ENCODE data around the gene UNC5C. TPM values are rescaled to one million over a fixed set of nuclear protein-coding genes. Genes with fewer than 3 reads are reported as not detected.

The UNC5C gene
- total RNA-seq, 1 donor from 2014 or later, result not detected

DNA sequence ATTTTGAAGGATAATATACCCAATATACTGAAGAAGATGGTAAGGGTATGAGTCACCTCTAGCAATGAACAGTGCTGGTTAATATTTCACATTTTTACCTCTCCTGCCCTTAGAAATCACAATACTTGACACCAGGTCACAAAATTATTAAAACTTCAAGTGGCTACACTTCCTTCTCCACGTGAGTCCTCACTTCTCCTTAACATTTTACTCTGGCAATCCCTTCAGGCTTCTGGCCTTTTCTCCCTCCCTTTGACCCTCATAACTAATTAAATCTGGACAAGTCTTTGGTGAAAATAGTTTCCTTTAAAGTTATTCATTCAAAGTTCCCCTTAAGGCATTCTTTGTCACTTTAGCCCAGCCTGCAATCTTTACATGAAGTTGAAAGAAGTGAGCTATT, 190.4 kb downstream of the UNC5C start:
- POLR2A ChIA-PET, result no interaction called here

DNA sequence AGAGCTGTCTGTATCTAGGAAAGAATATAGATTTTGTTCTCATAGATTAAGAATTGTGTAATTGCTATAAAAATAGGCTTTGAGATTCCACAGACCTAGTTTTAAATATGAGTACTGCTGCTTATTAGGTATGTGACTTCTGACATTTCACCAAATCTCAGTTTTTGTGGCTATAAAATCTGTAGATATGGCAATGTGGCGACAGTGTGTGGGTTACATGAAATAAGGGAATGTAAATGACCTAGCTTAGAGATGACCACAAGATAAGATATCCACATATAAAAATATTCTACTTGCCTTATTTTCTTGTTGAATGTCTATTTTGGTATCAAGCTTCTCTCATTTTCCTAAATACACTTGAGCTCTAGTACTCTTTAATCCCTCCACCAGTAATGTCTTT, 193.8 kb downstream of the UNC5C start:
- CTCF ChIA-PET, result no interaction called here
- POLR2A ChIA-PET, result no interaction called here
- DNase-seq, result no peak
- Mint-ChIP-seq H3K36me3 (ENCODE audit: low read depth) (no peaks in the 10 kb centered on the region), H3K4me1 (no peaks in the 10 kb centered on the region), H3K27ac (no peak overlapping the region), H3K9me3 (no peaks in the 10 kb centered on the region), H3K27me3 (no peaks in the 10 kb centered on the region), H3K4me3 (no peak overlapping the region)
- intact Hi-C loops (cut with micrococcal nuclease), result no loop called here
- TF ChIP-seq, protein P1, sequence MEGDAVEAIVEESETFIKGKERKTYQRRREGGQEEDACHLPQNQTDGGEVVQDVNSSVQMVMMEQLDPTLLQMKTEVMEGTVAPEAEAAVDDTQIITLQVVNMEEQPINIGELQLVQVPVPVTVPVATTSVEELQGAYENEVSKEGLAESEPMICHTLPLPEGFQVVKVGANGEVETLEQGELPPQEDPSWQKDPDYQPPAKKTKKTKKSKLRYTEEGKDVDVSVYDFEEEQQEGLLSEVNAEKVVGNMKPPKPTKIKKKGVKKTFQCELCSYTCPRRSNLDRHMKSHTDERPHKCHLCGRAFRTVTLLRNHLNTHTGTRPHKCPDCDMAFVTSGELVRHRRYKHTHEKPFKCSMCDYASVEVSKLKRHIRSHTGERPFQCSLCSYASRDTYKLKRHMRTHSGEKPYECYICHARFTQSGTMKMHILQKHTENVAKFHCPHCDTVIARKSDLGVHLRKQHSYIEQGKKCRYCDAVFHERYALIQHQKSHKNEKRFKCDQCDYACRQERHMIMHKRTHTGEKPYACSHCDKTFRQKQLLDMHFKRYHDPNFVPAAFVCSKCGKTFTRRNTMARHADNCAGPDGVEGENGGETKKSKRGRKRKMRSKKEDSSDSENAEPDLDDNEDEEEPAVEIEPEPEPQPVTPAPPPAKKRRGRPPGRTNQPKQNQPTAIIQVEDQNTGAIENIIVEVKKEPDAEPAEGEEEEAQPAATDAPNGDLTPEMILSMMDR (IDR thresholded peaks at IDR 0.05), result no peak
- ATAC-seq (ENCODE audit: low read depth), result no peak

More for the DNA sequence above, 190.4 kb downstream of the UNC5C start:
- Mint-ChIP-seq H3K9me3 (no peaks in the 10 kb centered on the region), H3K36me3 (ENCODE audit: low read depth) (no peaks in the 10 kb centered on the region), H3K27ac (no peak overlapping the region), H3K4me1 (no peaks in the 10 kb centered on the region), H3K27me3 (no peaks in the 10 kb centered on the region), H3K4me3 (no peak overlapping the region)
- DNase-seq (no peak), ATAC-seq (ENCODE audit: low read depth) (no peak)
- CTCF ChIA-PET, result no interaction called here
- TF ChIP-seq, protein P1 (IDR thresholded peaks at IDR 0.05), result no peak
- intact Hi-C loops (cut with micrococcal nuclease), result no loop called here

DNA sequence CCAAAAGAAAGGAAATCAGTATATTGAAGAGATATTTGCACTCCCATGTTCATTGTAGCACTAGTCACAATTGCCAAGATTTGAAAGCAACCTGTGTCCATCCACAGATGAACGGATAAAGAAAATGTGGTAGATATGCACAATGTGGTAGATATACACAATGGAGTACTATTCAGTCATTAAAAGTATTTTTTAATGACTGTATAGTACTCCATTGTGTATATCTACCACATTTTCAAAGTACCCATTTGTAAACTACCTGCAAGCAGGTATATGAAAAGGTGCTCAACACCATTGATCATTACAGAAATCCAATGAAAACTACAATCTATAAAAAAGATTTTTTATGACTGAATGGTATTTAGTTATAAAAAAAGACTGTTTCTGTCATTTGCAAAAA, 200.4 kb downstream of the UNC5C start:
- ChIA-PET POLR2A (no interaction called here), CTCF (no interaction called here)
- H3K9me3 Mint-ChIP-seq, result peaks cover 34% of the 10 kb centered on the region
- ATAC-seq (ENCODE audit: low read depth) (no peak), DNase-seq (no peak)
- H3K27me3 Mint-ChIP-seq, result no peaks in the 10 kb centered on the region
- no peaks in the 10 kb centered on the region for H3K36me3 Mint-ChIP-seq (ENCODE audit: low read depth)
- no peak overlapping the region for H3K4me3 Mint-ChIP-seq
- TF ChIP-seq, protein P1 (IDR thresholded peaks at IDR 0.05), result no peak
- intact Hi-C loops (cut with micrococcal nuclease), result no loop called here
- H3K4me1 Mint-ChIP-seq, result no peaks in the 10 kb centered on the region
- H3K27ac Mint-ChIP-seq, result no peak overlapping the region

DNA sequence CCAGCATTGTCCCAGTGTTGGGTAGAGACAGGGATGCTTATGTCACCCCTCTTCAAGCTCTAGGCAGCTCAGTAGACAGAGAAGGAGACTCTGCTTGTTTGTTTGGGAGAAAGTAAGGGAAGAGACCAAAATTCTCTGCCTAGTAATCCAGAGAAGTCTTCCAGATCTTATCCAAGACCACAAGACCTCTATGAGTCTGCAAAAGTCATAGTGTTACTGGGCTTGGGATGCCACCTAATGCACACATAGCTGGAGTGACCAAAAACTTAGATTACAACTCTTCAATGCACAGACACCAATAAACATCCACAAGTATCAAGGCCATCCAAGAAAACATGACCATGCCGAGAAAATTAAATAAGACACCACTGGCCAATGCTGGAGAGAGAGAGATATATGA, 205.5 kb downstream of the UNC5C start:
- H3K36me3 Mint-ChIP-seq (ENCODE audit: low read depth), result no peaks in the 10 kb centered on the region
- no peak overlapping the region for H3K27ac Mint-ChIP-seq
- intact Hi-C loops (cut with micrococcal nuclease), result no loop called here
- CTCF ChIA-PET, result no interaction called here
- no peaks in the 10 kb centered on the region for H3K4me1 Mint-ChIP-seq
- no peak overlapping the region for H3K4me3 Mint-ChIP-seq
- TF ChIP-seq, protein P1 (IDR thresholded peaks at IDR 0.05), result no peak
- no peak for ATAC-seq (ENCODE audit: low read depth)
- no peak for DNase-seq
- no peaks in the 10 kb centered on the region for H3K27me3 Mint-ChIP-seq
- peaks cover 37% of the 10 kb centered on the region for H3K9me3 Mint-ChIP-seq
- POLR2A ChIA-PET, result no interaction called here

DNA sequence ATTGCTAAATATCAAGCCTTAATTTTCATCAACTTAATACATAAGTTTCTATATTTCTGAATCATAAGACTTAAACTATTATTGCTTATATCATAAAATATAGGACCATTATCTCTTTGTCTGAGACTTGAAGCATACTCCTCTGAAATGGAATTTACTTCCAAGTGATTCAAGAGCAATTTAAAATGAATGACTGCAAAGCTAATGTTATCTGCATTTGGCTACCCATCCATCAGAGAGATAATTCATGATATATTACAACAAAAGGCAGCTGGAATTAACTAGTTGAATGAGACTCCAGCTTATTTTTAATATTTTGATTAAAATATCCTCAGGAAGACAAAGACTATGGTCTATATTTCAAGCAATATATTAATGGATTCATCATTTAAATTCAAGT, 208.6 kb downstream of the UNC5C start:
- Mint-ChIP-seq H3K4me3 (no peak overlapping the region), H3K4me1 (no peaks in the 10 kb centered on the region)

More for the DNA sequence above, 208.6 kb downstream of the UNC5C start:
- no peaks in the 10 kb centered on the region for H3K27me3 Mint-ChIP-seq
- no peaks in the 10 kb centered on the region for H3K36me3 Mint-ChIP-seq (ENCODE audit: low read depth)
- intact Hi-C loops (cut with micrococcal nuclease), result no loop called here
- POLR2A ChIA-PET, result no interaction called here
- TF ChIP-seq, protein P1 (IDR thresholded peaks at IDR 0.05), result no peak
- DNase-seq, result no peak
- H3K27ac Mint-ChIP-seq, result no peak overlapping the region
- ATAC-seq (ENCODE audit: low read depth), result no peak
- CTCF ChIA-PET, result no interaction called here
- H3K9me3 Mint-ChIP-seq, result peaks cover 18% of the 10 kb centered on the region

Data from activated B cell treated with CpG ODN at 0.5 μM for 24 hours (primary cell).